GM12864 (cell line): Measurements from ENCODE around the gene PPIP5K1.

ENCODE experiments used
- DNase-seq: peaks from one replicate; pipeline ENCODE4 v3.0.0-alpha.2; 2011; ENCODE audit warnings: low read depth
- H3K4me3 ChIP-seq: 2 replicates; pipeline ENCODE4 v1.5.1; 2011; ENCODE audit warnings: mild to moderate bottlenecking, low read depth, low read length, control low read depth
- CTCF ChIP-seq: IDR thresholded peaks from 2 replicates; pipeline ENCODE4 v1.5.1; 2011; ENCODE audit warnings: low read depth, mild to moderate bottlenecking, moderate library complexity, low read length, control low read depth, inconsistent platforms; ENCODE audit errors: missing control alignments

Gene PPIP5K1

GRCh38 chr15:43492673-43493601, 97.1 kb downstream of the PPIP5K1 start, which contains the start of gene TP53BP1:
Gene TP53BP1 (minus strand): TSS chr15:43493156. CDS start chr15:43493043, 113 bp downstream.
- peak; percentile 80 for DNase-seq
- H3K4me3 ChIP-seq, result peak within 1 kb of the TSS; percentile 82
- TF ChIP-seq CTCF, result no peak

GRCh38 chr15:43492266-43492665, 97.7 kb downstream of the PPIP5K1 start:
- no peak for DNase-seq
- peak overlapping the region; percentile 82 for H3K4me3 ChIP-seq
- TF ChIP-seq CTCF, result no peak

- no peak overlapping the region for H3K4me3 ChIP-seq
- DNase-seq, result no peak
- no peak for TF ChIP-seq CTCF
Measured at GRCh38 chr15:43489191-43489590, 100.8 kb downstream of the PPIP5K1 start.

- TF ChIP-seq CTCF, result no peak
- no peak for DNase-seq
- no peak overlapping the region for H3K4me3 ChIP-seq
Measured at GRCh38 chr15:43488790-43489189, 101.2 kb downstream of the PPIP5K1 start.

- DNase-seq, result no peak
- no peak overlapping the region for H3K4me3 ChIP-seq
- no peak for TF ChIP-seq CTCF
Measured at GRCh38 chr15:43487271-43487895, 102.6 kb downstream of the PPIP5K1 start.

GRCh38 chr15:43484455-43484854, 105.6 kb downstream of the PPIP5K1 start:
- no peak for DNase-seq
- H3K4me3 ChIP-seq, result no peak overlapping the region
- TF ChIP-seq CTCF, result no peak
